Caco-2 (cell line): ENCODE data around the gene AOPEP. TPM values are rescaled to one million over a fixed set of nuclear protein-coding genes. Genes with fewer than 3 reads are reported as not detected.

Experiments used
- BruUV-seq: library from RNA; stranded (reverse); fragments of 400-500 nt; replicated peaks from 2 replicates; lab custom pipeline; 2021; lab: Mats Ljungman, UMichigan
- CTCF ChIA-PET: fragments of 300-600 bp; sonication (Branson Sonifier 250); formaldehyde crosslinking; loops from one replicate; lab custom pipeline; 2022; ENCODE audit warnings: antibody characterized with exemption; lab: Charles Lee
- POLR2A ChIA-PET: fragments of 300-600 bp; sonication (Branson Sonifier 250); formaldehyde crosslinking; loops from one replicate; lab custom pipeline; 2022; ENCODE audit warnings: antibody characterized with exemption; lab: Charles Lee
- DNase-seq, 2 experiments: peaks; one replicate each; pipeline versions ENCODE4 v3.0.0 to v3.0.0-alpha.2; 2020 to 2022
- H3K27me3 ChIP-seq: replicated peaks from 2 replicates; pipeline ENCODE4 v1.6.0; 2011; ENCODE audit warnings: low read length; ENCODE audit not compliant: control insufficient read depth, insufficient read depth
- H3K36me3 ChIP-seq: 2 replicates; pipeline ENCODE4 v1.5.1; 2011; ENCODE audit warnings: low read length; ENCODE audit not compliant: control insufficient read depth, insufficient read depth
- H3K4me1 ChIP-seq: fragments of 250-450 bp; sonication (Bioruptor Pico); 2 replicates; pipeline ENCODE4 v1.5.1; 2020; ENCODE audit warnings: mild to moderate bottlenecking
- H3K4me3 ChIP-seq: 2 replicates; pipeline ENCODE4 v1.5.1; 2011; ENCODE audit warnings: low read depth, mild to moderate bottlenecking, control low read depth, low read length
- H3K9me3 ChIP-seq: fragments of 250-450 bp; sonication (Bioruptor Pico); 2 replicates; pipeline ENCODE4 v1.5.1; 2020; ENCODE audit warnings: mild to moderate bottlenecking, moderate library complexity
- H3K27ac Mint-ChIP-seq: one replicate; pipeline ENCODE4 v1.8.0; 2022; ENCODE audit warnings: mixed read lengths; ENCODE audit not compliant: unreplicated experiment
- H3K27me3 Mint-ChIP-seq: one replicate; pipeline ENCODE4 v1.8.0; 2022; ENCODE audit warnings: mixed read lengths; ENCODE audit not compliant: insufficient read depth, unreplicated experiment
- H3K36me3 Mint-ChIP-seq: one replicate; pipeline ENCODE4 v1.8.0; 2022; ENCODE audit warnings: mild to moderate bottlenecking, mixed read lengths; ENCODE audit not compliant: insufficient read depth, unreplicated experiment
- H3K4me1 Mint-ChIP-seq: one replicate; pipeline ENCODE4 v1.8.0; 2022; ENCODE audit warnings: low read depth, mixed read lengths; ENCODE audit not compliant: unreplicated experiment
- H3K4me3 Mint-ChIP-seq: one replicate; pipeline ENCODE4 v1.8.0; 2022; ENCODE audit warnings: mild to moderate bottlenecking, moderate library complexity, mixed read lengths; ENCODE audit not compliant: unreplicated experiment
- H3K9me3 Mint-ChIP-seq: one replicate; pipeline ENCODE4 v1.8.0; 2022; ENCODE audit warnings: mixed read lengths; ENCODE audit not compliant: unreplicated experiment
- intact Hi-C: fragments of 100-400 bp; cut with micrococcal nuclease; formaldehyde crosslinking; loops from one replicate; pipeline ENCODE4 v1.10.0; 2022; ENCODE audit not compliant: unreplicated experiment
- total RNA-seq: library from RNA; stranded (reverse); gene quantifications from 2 replicates; pipeline ENCODE4 v1.2.3, GENCODE V29; 2022
- TF ChIP-seq, protein P1 (sequence below), 2 experiments: fragments of 200-600 bp in 1 of 2; IDR thresholded peaks; 1 replicate in 1 of 2; 2 replicates in 1 of 2; pipeline versions ENCODE4 v1.5.1 to v1.8.0; 2011 to 2022; ENCODE audit warnings: antibody characterized with exemption in 1 of 2, control low read depth in 1 of 2, inconsistent platforms in 1 of 2, low read depth in 1 of 2, low read length in 1 of 2, mild to moderate bottlenecking in 1 of 2, moderate library complexity in 1 of 2; ENCODE audit not compliant: insufficient read depth in 1 of 2, severe bottlenecking in 1 of 2, unreplicated experiment in 1 of 2

The AOPEP gene
- total RNA-seq, 1 experiment from 2014 or later, result 63.3 TPM

DNA sequence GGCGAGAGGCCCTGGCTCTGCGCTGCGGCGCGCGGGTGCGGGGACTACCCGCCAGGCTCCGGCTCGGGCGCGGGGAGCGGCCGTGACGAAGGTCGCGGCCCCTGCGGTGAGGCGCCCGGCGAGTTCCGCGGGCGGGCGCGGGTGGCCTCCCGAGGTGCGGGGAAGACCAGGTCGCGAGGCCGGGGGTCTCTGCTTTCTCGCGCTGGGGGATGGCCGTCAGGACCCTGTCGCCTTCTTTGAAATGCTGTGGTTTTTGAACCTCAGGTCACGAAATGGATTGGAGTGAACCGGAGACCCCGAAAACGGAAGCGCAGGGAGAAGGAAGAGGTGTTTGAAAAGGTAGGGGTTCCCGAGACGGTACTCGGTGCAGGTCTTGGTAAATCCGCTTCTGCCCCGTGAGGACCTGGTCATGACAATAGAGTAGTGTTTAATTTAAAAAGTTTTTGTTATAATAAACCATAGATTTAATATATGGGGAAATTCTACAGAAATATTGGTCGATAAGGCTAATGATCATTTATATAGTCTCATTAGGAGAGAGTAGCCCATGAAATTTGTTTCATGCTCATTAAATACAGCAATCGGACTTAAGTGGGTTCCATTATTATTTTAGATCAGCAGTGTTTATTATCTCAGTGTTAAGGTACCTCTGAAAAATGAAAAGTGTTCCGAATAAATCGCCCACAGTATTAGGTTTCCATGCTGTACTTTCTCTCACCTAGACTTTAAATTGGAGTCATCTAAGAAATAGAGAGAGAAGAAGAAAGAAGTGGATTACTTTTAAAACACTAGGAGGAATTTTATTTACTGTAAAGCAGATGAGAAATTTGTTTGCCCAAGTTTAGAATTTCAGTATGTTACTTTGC is 279.0 kb downstream of the AOPEP start:
- TSS peak; percentile 37 for BruUV-seq
- Histone ChIP-seq H3K9me3 (no peaks in the 10 kb centered on the region), H3K27me3 (no peaks in the 10 kb centered on the region), H3K4me1 (peaks cover 40% of the 10 kb centered on the region), H3K4me3 (peak overlapping the region; percentile 86), H3K36me3 (no peaks in the 10 kb centered on the region)
- H3K4me1 Mint-ChIP-seq, result peaks cover 38% of the 10 kb centered on the region
- POLR2A ChIA-PET, result no interaction called here
- peak overlapping the region; percentile 54 for H3K27ac Mint-ChIP-seq
- H3K27me3 Mint-ChIP-seq, result no peaks in the 10 kb centered on the region
- no peak for DNase-seq
- intact Hi-C loops, result loop anchor here (2.0 to 5.0 kb wide), 2 partner anchors 27 to 83 kb away; no protein-coding TSS in a partner anchor
- no peaks in the 10 kb centered on the region for H3K9me3 Mint-ChIP-seq
- TF ChIP-seq, protein P1, sequence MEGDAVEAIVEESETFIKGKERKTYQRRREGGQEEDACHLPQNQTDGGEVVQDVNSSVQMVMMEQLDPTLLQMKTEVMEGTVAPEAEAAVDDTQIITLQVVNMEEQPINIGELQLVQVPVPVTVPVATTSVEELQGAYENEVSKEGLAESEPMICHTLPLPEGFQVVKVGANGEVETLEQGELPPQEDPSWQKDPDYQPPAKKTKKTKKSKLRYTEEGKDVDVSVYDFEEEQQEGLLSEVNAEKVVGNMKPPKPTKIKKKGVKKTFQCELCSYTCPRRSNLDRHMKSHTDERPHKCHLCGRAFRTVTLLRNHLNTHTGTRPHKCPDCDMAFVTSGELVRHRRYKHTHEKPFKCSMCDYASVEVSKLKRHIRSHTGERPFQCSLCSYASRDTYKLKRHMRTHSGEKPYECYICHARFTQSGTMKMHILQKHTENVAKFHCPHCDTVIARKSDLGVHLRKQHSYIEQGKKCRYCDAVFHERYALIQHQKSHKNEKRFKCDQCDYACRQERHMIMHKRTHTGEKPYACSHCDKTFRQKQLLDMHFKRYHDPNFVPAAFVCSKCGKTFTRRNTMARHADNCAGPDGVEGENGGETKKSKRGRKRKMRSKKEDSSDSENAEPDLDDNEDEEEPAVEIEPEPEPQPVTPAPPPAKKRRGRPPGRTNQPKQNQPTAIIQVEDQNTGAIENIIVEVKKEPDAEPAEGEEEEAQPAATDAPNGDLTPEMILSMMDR (IDR thresholded peaks at IDR 0.05; ENCODE audit: insufficient read depth in 1 of 2, low read depth in 1 of 2, low read length in 1 of 2, severe bottlenecking in 1 of 2, unreplicated experiment in 1 of 2), result no peak
- CTCF ChIA-PET, result no interaction called here
- H3K4me3 Mint-ChIP-seq, result peak overlapping the region; percentile 81
- peaks cover 24% of the 10 kb centered on the region for H3K36me3 Mint-ChIP-seq

DNA sequence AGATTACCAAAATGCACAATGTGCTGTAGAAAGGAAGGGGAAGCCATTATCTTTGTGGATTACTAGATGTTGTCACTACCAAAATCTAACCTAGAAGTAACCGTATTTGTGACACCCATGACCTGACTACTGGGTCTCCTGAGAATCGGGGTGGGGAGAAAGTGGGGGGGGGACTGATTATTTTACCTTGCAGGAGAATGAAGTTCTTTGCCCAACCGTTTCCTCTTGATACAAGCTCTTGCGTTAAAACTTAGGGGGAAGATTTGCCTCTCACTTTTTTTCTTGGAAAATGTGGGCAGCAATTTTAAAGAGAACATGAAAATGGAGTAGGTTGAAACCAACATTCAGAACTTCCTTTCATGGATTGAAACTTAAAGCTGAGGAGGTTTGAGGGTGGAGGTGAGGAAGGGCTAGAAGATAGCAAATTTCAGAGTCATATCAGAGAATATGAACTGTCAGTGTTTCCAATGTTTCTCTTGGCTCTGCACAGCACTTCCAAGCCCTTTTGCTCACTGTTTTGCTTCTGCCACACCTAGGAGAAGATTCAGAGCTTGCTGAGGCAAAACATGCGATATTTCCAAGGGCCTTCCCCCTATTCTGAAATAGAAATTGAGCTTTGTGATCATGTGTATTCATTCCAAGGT is 280.8 kb downstream of the AOPEP start:
- H3K4me1 ChIP-seq, result peaks cover 40% of the 10 kb centered on the region
- no peak for DNase-seq
- POLR2A ChIA-PET, result interaction anchor here (0.6 to 0.8 kb wide), 3 partner anchors 60 to 338 kb away, joined by 4 to 7 read pairs (median 5); no protein-coding TSS in a partner anchor
- Mint-ChIP-seq H3K36me3 (peaks cover 37% of the 10 kb centered on the region), H3K27me3 (no peaks in the 10 kb centered on the region), H3K27ac (peak overlapping the region; percentile 81), H3K9me3 (no peaks in the 10 kb centered on the region), H3K4me1 (peaks cover 37% of the 10 kb centered on the region), H3K4me3 (peak overlapping the region; percentile 81)
- TF ChIP-seq, protein P1 (IDR thresholded peaks at IDR 0.05; ENCODE audit: insufficient read depth in 1 of 2, low read depth in 1 of 2, low read length in 1 of 2, severe bottlenecking in 1 of 2, unreplicated experiment in 1 of 2), result no peak
- CTCF ChIA-PET, result no interaction called here
- H3K4me3 ChIP-seq, result no peak overlapping the region
- BruUV-seq, result no TSS peak
- no peaks in the 10 kb centered on the region for H3K27me3 ChIP-seq
- intact Hi-C loops, result loop anchor here (2.0 to 5.0 kb wide), 2 partner anchors 25 to 85 kb away; no protein-coding TSS in a partner anchor
- H3K36me3 ChIP-seq, result no peaks in the 10 kb centered on the region
- H3K9me3 ChIP-seq, result no peaks in the 10 kb centered on the region

DNA sequence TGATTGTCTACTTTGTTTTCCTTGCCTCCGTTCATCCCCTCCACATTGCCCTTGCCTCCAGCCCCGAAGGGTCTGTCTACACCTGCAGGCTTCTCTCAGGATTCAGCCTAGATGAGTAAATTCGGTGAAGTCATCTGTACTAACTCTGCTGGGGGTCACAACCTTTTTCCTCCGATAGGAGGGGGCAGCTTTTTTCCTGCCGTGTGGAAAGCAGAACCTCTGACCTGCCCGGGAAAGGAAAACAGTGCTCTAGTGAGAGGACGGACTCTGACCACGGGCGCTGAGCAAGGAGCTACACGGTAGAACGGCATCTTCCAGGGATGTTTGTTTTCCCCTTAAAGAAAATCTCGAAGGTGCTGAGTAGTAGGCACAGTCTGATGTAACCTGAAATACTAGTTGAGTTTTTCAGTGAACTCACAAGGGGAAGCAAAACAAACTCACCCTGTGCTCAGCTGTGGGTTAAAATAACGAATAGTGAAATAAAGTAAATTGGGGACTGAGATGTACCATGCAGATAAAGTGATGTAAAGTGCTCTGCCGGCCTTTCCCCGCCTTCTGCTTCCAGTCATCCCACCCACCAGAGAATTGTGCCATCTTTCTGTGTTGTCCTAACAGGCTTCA is 281.8 kb downstream of the AOPEP start:
- Histone ChIP-seq H3K4me1 (peaks cover 37% of the 10 kb centered on the region), H3K9me3 (no peaks in the 10 kb centered on the region), H3K4me3 (no peak overlapping the region), H3K36me3 (no peaks in the 10 kb centered on the region), H3K27me3 (no peaks in the 10 kb centered on the region)
- no TSS peak for BruUV-seq
- Mint-ChIP-seq H3K4me1 (peaks cover 28% of the 10 kb centered on the region), H3K36me3 (peaks cover 37% of the 10 kb centered on the region), H3K9me3 (no peaks in the 10 kb centered on the region), H3K27ac (peak overlapping the region; percentile 81), H3K27me3 (no peaks in the 10 kb centered on the region), H3K4me3 (peak overlapping the region; percentile 73)
- DNase-seq, result peak; percentile 67 to 82
- CTCF ChIA-PET, result interaction anchor here (0.6 to 1.0 kb wide), 2 partner anchors 32 to 119 kb away, joined by 3 read pairs; no protein-coding TSS in a partner anchor
- POLR2A ChIA-PET, result interaction anchor here (0.6 to 1.0 kb wide), 2 partner anchors 16 to 84 kb away, joined by 3 read pairs; no protein-coding TSS in a partner anchor
- intact Hi-C loops, result loop anchor here (1.0 to 5.0 kb wide), 2 partner anchors 86 to 225 kb away; no protein-coding TSS in a partner anchor
- TF ChIP-seq, protein P1 (IDR thresholded peaks at IDR 0.05; ENCODE audit: insufficient read depth in 1 of 2, low read depth in 1 of 2, low read length in 1 of 2, severe bottlenecking in 1 of 2, unreplicated experiment in 1 of 2), result no peak
